HepG2 (cell line): ENCODE results near the gene ZNF227. TPM values are rescaled to one million over a fixed set of nuclear protein-coding genes. Genes with fewer than 3 reads are reported as not detected.
A peak's percentile ranks its signal among the peaks of the same experiment; 100 is the strongest.

Source experiments
- ATF1 ChIP-seq: IDR thresholded peaks from 2 replicates; pipeline ENCODE4 v1.6.1; 2016; ENCODE audit warnings: mild to moderate bottlenecking, control low read depth
- CBX1 ChIP-seq: IDR thresholded peaks from one replicate; pipeline ENCODE4 v1.6.1; 2016; ENCODE audit warnings: antibody characterized with exemption, low read depth
- FOXA1 ChIP-seq, 2 experiments: fragments of 450-650 bp in 1 of 2; sonication (generic) in 1 of 2; formaldehyde crosslinking in 1 of 2; IDR thresholded peaks; 2 replicates each; pipeline versions ENCODE4 v1.4.0 to v1.6.1; 2016 to 2020; ENCODE audit warnings: missing genetic modification reagents in 1 of 2
- FOXK1 ChIP-seq: sonication (generic); formaldehyde crosslinking; IDR thresholded peaks from 2 replicates; pipeline ENCODE4 v1.4.0; 2020; ENCODE audit warnings: low read depth, missing genetic modification reagents, borderline replicate concordance
- GABPB1 ChIP-seq: IDR thresholded peaks from 2 replicates; pipeline ENCODE4 v1.6.1; 2016; ENCODE audit warnings: mild to moderate bottlenecking, missing genetic modification reagents, moderate library complexity, missing compliant biosample characterization
- JDP2 ChIP-seq: sonication (generic); formaldehyde crosslinking; IDR thresholded peaks from 2 replicates; pipeline ENCODE4 v1.8.1; 2022; ENCODE audit warnings: missing genetic modification reagents, borderline replicate concordance
- KDM2A ChIP-seq: sonication (generic); formaldehyde crosslinking; IDR thresholded peaks from 2 replicates; pipeline ENCODE4 v1.4.0; 2020; ENCODE audit warnings: low read depth, missing genetic modification reagents, borderline replicate concordance
- KMT2A ChIP-seq: sonication (generic); formaldehyde crosslinking; IDR thresholded peaks from 2 replicates; pipeline ENCODE4 v1.4.0; 2020; ENCODE audit warnings: missing genetic modification reagents
- MATR3 ChIP-seq: sonication (generic); formaldehyde crosslinking; IDR thresholded peaks from 2 replicates; pipeline ENCODE4 v1.4.0; 2020; ENCODE audit warnings: missing genetic modification reagents
- NFKB2 ChIP-seq: sonication (generic); formaldehyde crosslinking; IDR thresholded peaks from 2 replicates; pipeline ENCODE4 v1.4.0; 2020; ENCODE audit warnings: missing genetic modification reagents, borderline replicate concordance
- POLR2AphosphoS5 ChIP-seq: IDR thresholded peaks from 2 replicates; pipeline ENCODE4 v1.6.1; 2012; ENCODE audit warnings: low read depth, low read length
- SMAD3 ChIP-seq: sonication (generic); formaldehyde crosslinking; IDR thresholded peaks from 2 replicates; pipeline ENCODE4 v1.4.0; 2020; ENCODE audit warnings: missing genetic modification reagents
- TAF1 ChIP-seq: sonication (generic); formaldehyde crosslinking; IDR thresholded peaks from 2 replicates; pipeline ENCODE4 v1.4.0; 2020; ENCODE audit warnings: missing genetic modification reagents
- ZNF549 ChIP-seq: sonication (generic); formaldehyde crosslinking; IDR thresholded peaks from 2 replicates; pipeline ENCODE4 v1.5.0; 2020; ENCODE audit warnings: missing genetic modification reagents
- ZSCAN25 ChIP-seq: sonication (generic); formaldehyde crosslinking; IDR thresholded peaks from 2 replicates; pipeline ENCODE4 v1.8.0; 2022; ENCODE audit warnings: mild to moderate bottlenecking, missing genetic modification reagents
- polyA plus RNA-seq, 8 experiments: library from polyadenylated mRNA; depleted of rRNA in 3 of 8; stranded (reverse) in 7 of 8; unstranded in 1 of 8; fragments of >200 nt; fragmentation: Illumina TruSeq in 4 of 8; extraction: Trizol in 4 of 8; gene quantifications; 2 replicates each; pipeline versions ENCODE4 v1.2.1 to v1.2.3, GENCODE V29; 2011 to 2016; ENCODE audit warnings: low read depth in 4 of 8, missing spikeins in 1 of 8, mixed read lengths in 1 of 8; ENCODE audit not compliant: insufficient read depth in 1 of 8
- total RNA-seq, 5 experiments: library from RNA; depleted of rRNA; stranded (reverse); fragments of >200 nt; fragmentation: Illumina TruSeq; extraction: Trizol; gene quantifications; 2 replicates each; pipeline ENCODE4 v1.2.3, GENCODE V29; 2016; ENCODE audit warnings: low read depth in 1 of 5
- TF ChIP-seq, protein P1 (sequence below): sonication (generic); formaldehyde crosslinking; IDR thresholded peaks from 2 replicates; pipeline ENCODE4 v1.8.0; 2022; ENCODE audit warnings: mild to moderate bottlenecking, missing genetic modification reagents
- TF ChIP-seq, protein P2 (sequence below): sonication (generic); formaldehyde crosslinking; IDR thresholded peaks from 2 replicates; pipeline ENCODE4 v1.5.0; 2020; ENCODE audit warnings: missing genetic modification reagents, mild to moderate bottlenecking, borderline replicate concordance
- TF ChIP-seq, protein P3 (sequence below), 2 experiments: sonication (generic) in 1 of 2; formaldehyde crosslinking in 1 of 2; IDR thresholded peaks; 2 replicates each; pipeline versions ENCODE4 v1.4.0 to v1.6.1; 2016 to 2020; ENCODE audit warnings: borderline replicate concordance in 1 of 2, low read depth in 1 of 2, mild to moderate bottlenecking in 1 of 2, missing genetic modification reagents in 1 of 2
- TF ChIP-seq, protein P4 (sequence below): sonication (generic); formaldehyde crosslinking; IDR thresholded peaks from 2 replicates; pipeline ENCODE4 v1.9.0; 2021; ENCODE audit warnings: missing genetic modification reagents, borderline replicate concordance
- TF ChIP-seq, protein P5 (sequence below): sonication (generic); formaldehyde crosslinking; IDR thresholded peaks from 2 replicates; pipeline ENCODE4 v1.5.0; 2020; ENCODE audit warnings: missing genetic modification reagents

Gene ZNF227
- total and polyA plus RNA-seq, 2 of the 13 experiments (the other 11 are each of a cell fraction or from before 2014, with no cell fraction given), result 3.1 to 16.8 TPM

DNA sequence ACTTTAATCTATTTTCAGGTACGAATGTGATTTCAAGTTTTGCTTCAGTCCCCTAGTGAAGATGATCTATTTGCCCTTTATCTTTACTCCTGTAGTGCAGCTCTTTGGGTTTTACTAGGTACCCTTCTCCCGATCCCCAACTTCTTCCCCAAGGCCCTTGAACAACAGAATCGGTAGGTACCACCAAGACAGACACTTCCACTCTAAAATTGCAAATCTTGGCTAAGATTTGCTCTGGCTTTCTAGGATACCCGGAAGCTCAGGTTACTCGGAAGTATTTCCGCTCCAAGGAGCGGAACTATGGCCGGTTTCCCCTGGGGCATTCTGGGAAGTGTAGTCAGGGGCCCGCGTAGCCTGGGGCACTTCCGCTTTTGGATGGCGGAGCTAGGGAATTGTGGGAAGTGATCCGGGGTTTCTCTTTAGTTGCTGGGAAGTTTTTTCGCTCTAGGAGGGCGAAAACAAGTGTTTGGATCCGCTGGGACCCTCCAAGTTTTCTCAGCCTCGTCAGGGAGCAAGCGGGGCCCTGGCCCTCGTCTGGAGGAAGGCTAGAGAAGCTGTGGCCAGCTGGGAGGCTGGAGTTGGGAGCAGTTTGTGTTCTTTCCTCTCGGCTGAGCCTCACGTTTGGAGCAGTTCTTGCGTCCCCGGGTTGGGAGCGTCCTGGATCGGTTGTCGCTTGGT lies 5.1 kb upstream of the ZNF227 start (continued):
- TF ChIP-seq, protein P1, sequence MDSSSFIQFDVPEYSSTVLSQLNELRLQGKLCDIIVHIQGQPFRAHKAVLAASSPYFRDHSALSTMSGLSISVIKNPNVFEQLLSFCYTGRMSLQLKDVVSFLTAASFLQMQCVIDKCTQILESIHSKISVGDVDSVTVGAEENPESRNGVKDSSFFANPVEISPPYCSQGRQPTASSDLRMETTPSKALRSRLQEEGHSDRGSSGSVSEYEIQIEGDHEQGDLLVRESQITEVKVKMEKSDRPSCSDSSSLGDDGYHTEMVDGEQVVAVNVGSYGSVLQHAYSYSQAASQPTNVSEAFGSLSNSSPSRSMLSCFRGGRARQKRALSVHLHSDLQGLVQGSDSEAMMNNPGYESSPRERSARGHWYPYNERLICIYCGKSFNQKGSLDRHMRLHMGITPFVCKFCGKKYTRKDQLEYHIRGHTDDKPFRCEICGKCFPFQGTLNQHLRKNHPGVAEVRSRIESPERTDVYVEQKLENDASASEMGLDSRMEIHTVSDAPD (CRISPR knock-in tag), result no peak
- TF ChIP-seq POLR2AphosphoS5, result peak; percentile 78
- peak; percentile 49; the same call in 1 of the 2 replicates for TF ChIP-seq TAF1
- TF ChIP-seq FOXA1 (IDR thresholded peaks at IDR 0.05), result no peak
- no peak for TF ChIP-seq FOXA1 (CRISPR knock-in tag; IDR thresholded peaks at IDR 0.05)
- TF ChIP-seq ZSCAN25 (CRISPR knock-in tag), result no peak
- TF ChIP-seq ZNF549 (CRISPR knock-in tag), result no peak
- TF ChIP-seq ATF1, result no peak; the same call in 1 of the 2 replicates
- peak; percentile 64; the same call in 1 of the 2 replicates for TF ChIP-seq FOXK1 (CRISPR knock-in tag)
- peak; percentile 55; the same call in 1 of the 2 replicates for TF ChIP-seq NFKB2 (CRISPR knock-in tag)
- peak; percentile 64 for TF ChIP-seq KDM2A (CRISPR knock-in tag)
- peak; percentile 36; the same call in 1 of the 2 replicates for TF ChIP-seq KMT2A
- TF ChIP-seq MATR3 (CRISPR knock-in tag), result no peak
- TF ChIP-seq, protein P2, sequence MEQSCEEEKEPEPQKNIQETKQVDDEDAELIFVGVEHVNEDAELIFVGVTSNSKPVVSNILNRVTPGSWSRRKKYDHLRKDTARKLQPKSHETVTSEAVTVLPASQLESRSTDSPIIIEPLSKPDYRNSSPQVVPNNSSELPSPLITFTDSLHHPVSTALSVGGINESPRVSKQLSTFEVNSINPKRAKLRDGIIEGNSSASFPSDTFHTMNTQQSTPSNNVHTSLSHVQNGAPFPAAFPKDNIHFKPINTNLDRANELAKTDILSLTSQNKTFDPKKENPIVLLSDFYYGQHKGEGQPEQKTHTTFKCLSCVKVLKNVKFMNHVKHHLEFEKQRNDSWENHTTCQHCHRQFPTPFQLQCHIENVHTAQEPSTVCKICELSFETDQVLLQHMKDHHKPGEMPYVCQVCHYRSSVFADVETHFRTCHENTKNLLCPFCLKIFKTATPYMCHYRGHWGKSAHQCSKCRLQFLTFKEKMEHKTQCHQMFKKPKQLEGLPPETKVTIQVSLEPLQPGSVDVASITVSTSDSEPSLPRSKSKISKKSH, result peak; percentile 73; the same call in 1 of the 2 replicates
- peak; percentile 59 for TF ChIP-seq CBX1
- TF ChIP-seq SMAD3 (CRISPR knock-in tag), result peak; percentile 76; the same call in 1 of the 2 replicates
- TF ChIP-seq, protein P3, sequence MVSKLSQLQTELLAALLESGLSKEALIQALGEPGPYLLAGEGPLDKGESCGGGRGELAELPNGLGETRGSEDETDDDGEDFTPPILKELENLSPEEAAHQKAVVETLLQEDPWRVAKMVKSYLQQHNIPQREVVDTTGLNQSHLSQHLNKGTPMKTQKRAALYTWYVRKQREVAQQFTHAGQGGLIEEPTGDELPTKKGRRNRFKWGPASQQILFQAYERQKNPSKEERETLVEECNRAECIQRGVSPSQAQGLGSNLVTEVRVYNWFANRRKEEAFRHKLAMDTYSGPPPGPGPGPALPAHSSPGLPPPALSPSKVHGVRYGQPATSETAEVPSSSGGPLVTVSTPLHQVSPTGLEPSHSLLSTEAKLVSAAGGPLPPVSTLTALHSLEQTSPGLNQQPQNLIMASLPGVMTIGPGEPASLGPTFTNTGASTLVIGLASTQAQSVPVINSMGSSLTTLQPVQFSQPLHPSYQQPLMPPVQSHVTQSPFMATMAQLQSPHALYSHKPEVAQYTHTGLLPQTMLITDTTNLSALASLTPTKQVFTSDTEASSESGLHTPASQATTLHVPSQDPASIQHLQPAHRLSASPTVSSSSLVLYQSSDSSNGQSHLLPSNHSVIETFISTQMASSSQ (IDR thresholded peaks at IDR 0.05; ENCODE audit: low read depth), result no peak
- TF ChIP-seq, protein P3 (CRISPR knock-in tag; IDR thresholded peaks at IDR 0.05; ENCODE audit: borderline replicate concordance), result peak; percentile 47; the same call in 1 of the 2 replicates
- TF ChIP-seq, protein P4, sequence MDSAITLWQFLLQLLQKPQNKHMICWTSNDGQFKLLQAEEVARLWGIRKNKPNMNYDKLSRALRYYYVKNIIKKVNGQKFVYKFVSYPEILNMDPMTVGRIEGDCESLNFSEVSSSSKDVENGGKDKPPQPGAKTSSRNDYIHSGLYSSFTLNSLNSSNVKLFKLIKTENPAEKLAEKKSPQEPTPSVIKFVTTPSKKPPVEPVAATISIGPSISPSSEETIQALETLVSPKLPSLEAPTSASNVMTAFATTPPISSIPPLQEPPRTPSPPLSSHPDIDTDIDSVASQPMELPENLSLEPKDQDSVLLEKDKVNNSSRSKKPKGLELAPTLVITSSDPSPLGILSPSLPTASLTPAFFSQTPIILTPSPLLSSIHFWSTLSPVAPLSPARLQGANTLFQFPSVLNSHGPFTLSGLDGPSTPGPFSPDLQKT, result no peak
- TF ChIP-seq, protein P5, sequence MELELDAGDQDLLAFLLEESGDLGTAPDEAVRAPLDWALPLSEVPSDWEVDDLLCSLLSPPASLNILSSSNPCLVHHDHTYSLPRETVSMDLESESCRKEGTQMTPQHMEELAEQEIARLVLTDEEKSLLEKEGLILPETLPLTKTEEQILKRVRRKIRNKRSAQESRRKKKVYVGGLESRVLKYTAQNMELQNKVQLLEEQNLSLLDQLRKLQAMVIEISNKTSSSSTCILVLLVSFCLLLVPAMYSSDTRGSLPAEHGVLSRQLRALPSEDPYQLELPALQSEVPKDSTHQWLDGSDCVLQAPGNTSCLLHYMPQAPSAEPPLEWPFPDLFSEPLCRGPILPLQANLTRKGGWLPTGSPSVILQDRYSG, result no peak
- no peak for TF ChIP-seq JDP2
- TF ChIP-seq GABPB1 (CRISPR knock-in tag), result peak; percentile 97
